NCI-H2081 treated with DMSO at 0.1 percent for 48 hours (cell line): ENCODE results near the gene OR6K3.

ENCODE experiments used
- DNase-seq: peaks from one replicate; lab custom pipeline; 2025; lab: John Stamatoyannopoulos, UW

Gene OR6K3

GRCh38 chr1:158686111-158687009 is 34.2 kb downstream of the OR6K3 start, which contains the start of gene SPTA1:
Gene SPTA1 (minus strand): TSS chr1:158686715. CDS start chr1:158686517, 198 bp downstream.
- DNase-seq: no peak

DNA sequence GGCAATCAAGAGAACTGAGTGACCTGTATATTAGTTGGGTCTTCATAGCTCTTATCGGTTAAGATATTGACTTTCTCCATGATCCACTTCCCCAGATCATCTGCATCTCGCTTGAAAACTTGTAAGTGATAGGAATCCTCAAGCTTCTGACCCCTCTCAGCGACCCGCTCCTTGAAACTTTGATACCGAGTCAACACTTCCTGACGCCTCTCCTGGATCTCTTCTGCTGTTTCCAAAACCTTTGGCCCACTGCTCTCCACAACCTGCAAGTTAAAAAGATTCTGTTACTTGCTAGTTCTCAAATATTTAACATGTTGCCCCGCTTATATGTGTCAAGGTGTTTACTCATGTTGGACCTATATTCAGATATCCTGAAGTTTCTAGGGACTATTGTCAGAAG is 35.4 kb downstream of the OR6K3 start:
- no peak for DNase-seq

GRCh38 chr1:158681606-158682005 is 38.9 kb downstream of the OR6K3 start:
- DNase-seq: no peak

- no peak for DNase-seq
Measured at GRCh38 chr1:158679289-158679688, 41.2 kb downstream of the OR6K3 start.

DNA sequence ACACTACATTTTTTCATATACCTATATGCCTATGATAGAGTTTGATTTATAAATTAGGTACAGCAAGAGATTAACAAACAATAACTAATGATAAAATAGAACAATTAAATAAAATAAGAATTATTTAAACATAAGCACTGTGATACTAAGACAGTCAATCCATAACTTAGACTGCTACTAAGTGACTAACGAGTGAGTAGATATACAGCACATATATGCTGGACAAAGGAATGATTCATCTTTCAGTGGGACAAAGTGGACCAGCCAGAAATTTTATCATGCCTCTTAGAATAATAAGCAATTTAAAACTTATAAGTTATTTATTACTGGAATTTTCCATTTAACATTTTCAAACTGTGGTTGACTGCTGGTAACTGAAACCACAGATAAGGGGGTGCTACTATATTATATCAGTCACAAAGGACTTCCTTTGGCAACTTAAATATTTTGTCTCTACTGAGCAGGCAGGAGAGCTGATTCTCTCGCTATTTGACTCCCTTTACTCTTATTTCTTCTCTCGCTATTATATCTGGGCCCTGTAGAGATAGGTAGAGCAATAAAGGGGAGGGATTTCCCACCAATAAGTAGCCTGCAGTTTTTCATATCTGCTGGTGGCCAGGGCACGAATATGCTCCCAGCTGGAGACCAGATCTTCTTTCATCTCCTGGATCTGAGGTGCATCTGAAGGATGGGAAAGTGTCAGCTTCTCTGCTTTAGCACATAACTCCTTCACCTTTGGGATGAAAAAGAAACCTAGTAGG is 44.8 kb downstream of the OR6K3 start:
- no peak for DNase-seq

GRCh38 chr1:158674302-158674701 is 46.2 kb downstream of the OR6K3 start:
- no peak for DNase-seq
